ENCODE data around the gene NUP93.

Gene NUP93

GRCh38 chr16:56741399-56741798 is 11.5 kb downstream of the NUP93 start:
- in situ Hi-C loops (cut with MboI; ENCODE audit: low sequenced_read_pairs) = no loop called here
- H3K4me1 ChIP-seq = peaks cover 17% of the 10 kb centered on the region
- H3K4me3 ChIP-seq = no peak overlapping the region
- H3K27me3 ChIP-seq (ENCODE audit: low read depth) = no peaks in the 10 kb centered on the region
- no peaks in the 10 kb centered on the region for H3K9me3 ChIP-seq
- no peak for DNase-seq (ENCODE audit: low spot score in 2 of 2)
- no peaks in the 10 kb centered on the region for H3K36me3 ChIP-seq (replicated peaks)

DNA sequence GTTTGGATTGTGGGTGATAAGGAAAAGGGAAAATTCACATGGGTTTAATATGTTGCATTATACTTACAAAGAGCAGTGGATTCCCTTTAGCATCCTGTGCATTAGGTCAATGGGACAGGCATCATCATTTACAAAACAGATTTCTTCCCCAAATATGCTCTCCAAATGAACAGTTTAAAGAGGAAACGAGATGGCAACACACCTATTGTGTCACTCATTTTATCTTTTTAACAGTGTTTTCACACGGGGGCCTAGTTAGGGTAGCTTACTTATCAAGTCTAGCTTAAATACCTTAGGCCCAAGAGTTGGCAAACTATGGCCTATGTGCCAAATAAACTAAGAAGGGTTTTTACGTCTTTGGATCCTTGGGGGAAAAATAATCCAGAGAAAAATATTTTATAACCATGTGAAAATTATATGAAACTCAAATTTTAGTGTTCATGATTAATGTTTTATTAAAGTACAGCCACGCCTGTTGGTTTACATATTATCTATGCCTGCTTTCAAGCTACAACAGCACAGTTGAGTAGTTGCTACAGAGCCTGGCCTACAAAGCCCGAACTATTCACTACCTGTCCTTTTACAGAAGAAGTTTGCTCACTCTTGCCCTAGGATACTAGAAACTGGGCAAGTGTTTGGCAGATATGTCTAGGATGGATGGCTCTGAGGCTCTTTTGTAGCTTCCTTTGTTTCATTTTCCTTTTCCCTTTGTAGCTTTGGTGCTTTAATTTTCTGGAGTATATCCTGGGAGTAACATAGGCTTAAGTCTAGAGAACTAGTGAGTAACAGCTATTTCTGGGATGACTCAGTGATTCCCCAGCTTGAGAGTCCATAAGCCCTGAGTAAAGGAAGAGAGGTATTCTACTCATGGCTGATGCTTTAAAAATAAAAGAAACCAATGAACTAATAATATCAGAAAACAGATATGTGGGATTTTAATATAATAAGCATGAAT is 12.4 kb downstream of the NUP93 start:
- in situ Hi-C loops (cut with MboI; ENCODE audit: low sequenced_read_pairs) = no loop called here
- Histone ChIP-seq H3K4me3 (no peak overlapping the region), H3K4me1 (peaks cover 17% of the 10 kb centered on the region), H3K27me3 (ENCODE audit: low read depth) (no peaks in the 10 kb centered on the region), H3K9me3 (no peaks in the 10 kb centered on the region), H3K36me3 (replicated peaks) (no peaks in the 10 kb centered on the region)
- DNase-seq (ENCODE audit: low spot score in 2 of 2) = no peak

DNA sequence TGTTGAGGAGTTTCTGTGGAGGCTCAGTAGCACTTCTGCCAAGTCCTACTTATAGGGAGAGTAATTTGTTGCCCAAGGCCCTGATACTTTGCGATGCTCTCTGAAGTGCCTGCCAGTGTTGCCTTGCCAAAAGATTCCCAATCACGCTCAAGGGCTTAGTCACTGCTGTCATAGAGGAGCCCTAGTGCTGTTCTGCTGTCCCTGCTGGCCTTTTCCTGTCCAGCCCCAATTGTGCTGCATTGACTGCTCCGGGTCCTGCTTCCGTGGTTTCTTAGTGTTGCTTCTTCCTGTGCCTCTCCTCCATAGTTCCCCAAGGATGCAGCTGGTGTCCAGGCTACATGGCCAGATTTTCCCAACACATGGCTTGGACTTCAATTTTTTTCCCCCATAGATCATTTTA is 13.9 kb downstream of the NUP93 start:
- DNase-seq (ENCODE audit: low spot score in 2 of 2) = no peak
- Histone ChIP-seq H3K4me1 (peaks cover 19% of the 10 kb centered on the region), H3K9me3 (no peaks in the 10 kb centered on the region), H3K36me3 (replicated peaks) (no peaks in the 10 kb centered on the region), H3K27me3 (ENCODE audit: low read depth) (no peaks in the 10 kb centered on the region), H3K4me3 (no peak overlapping the region)
- in situ Hi-C loops (cut with MboI; ENCODE audit: low sequenced_read_pairs) = no loop called here

DNA sequence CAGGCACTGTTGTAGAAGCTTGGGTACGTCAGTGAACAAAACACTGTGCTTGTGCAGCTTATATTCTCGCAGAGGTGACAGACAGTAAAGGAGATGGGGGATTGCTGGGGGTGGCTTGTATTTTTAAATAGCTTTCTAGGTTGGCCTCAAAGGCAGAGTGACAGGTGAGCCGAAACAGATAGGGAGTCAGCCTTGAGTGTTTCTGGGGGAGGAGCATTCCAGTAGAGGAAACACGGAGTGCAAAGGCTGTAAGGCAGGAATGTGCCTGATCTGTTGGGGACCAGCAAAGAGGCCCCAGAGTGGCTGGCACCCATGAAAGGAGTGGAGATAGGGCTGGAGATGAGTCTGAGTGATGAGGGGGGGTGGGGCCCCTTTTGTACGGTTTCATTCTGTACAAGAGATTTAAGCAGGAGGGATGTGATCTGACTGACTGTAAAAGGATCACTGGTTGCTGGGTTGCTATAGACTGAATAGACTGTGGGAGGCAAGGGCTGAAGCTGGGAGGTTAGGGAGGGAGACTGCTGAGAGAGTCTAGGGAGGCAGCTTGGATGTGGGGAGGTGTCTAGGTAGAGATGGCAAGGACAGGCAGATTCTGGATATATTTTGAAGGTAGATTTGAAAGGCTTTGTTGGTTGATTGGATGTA is 15.2 kb downstream of the NUP93 start:
- DNase-seq (ENCODE audit: low spot score in 2 of 2) = no peak
- Histone ChIP-seq H3K4me1 (peaks cover 29% of the 10 kb centered on the region), H3K27me3 (ENCODE audit: low read depth) (no peaks in the 10 kb centered on the region), H3K36me3 (replicated peaks) (no peaks in the 10 kb centered on the region), H3K4me3 (no peak overlapping the region), H3K9me3 (no peaks in the 10 kb centered on the region)
- in situ Hi-C loops (cut with MboI; ENCODE audit: low sequenced_read_pairs) = no loop called here

- in situ Hi-C loops (cut with MboI; ENCODE audit: low sequenced_read_pairs) = no loop called here
- peaks cover 28% of the 10 kb centered on the region for H3K4me1 ChIP-seq
- no peaks in the 10 kb centered on the region for H3K27me3 ChIP-seq (ENCODE audit: low read depth)
- H3K36me3 ChIP-seq (replicated peaks) = no peaks in the 10 kb centered on the region; the same call in 1 of the 2 replicates
- no peak overlapping the region for H3K4me3 ChIP-seq
- no peaks in the 10 kb centered on the region for H3K9me3 ChIP-seq
- no peak for DNase-seq (ENCODE audit: low spot score in 2 of 2)
These were observed 17.6 kb downstream of the NUP93 start for GRCh38 chr16:56747486-56748045.

DNA sequence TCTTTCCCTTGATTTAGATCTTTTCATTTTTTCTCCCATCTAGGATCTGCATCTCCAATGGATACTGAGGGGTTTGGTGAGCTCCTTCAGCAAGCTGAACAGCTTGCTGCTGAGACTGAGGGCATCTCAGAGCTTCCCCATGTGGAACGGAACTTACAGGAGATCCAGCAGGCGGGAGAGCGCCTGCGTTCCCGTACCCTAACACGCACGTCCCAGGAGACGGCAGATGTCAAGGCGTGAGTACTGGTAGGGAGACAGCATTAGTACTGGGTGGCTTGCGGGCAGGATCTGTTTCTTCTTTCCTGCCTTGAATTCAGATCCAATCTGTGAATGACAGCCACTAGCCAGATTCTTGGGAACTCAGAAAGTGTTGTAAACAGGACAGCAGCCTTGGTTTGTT is 18.3 kb downstream of the NUP93 start:
- Histone ChIP-seq H3K9me3 (no peaks in the 10 kb centered on the region), H3K4me3 (no peak overlapping the region), H3K27me3 (ENCODE audit: low read depth) (no peaks in the 10 kb centered on the region), H3K4me1 (peaks cover 28% of the 10 kb centered on the region), H3K36me3 (replicated peaks) (no peaks in the 10 kb centered on the region; the same call in none of the 2 replicates)
- DNase-seq (ENCODE audit: low spot score in 2 of 2) = no peak
- in situ Hi-C loops (cut with MboI; ENCODE audit: low sequenced_read_pairs) = no loop called here

DNA sequence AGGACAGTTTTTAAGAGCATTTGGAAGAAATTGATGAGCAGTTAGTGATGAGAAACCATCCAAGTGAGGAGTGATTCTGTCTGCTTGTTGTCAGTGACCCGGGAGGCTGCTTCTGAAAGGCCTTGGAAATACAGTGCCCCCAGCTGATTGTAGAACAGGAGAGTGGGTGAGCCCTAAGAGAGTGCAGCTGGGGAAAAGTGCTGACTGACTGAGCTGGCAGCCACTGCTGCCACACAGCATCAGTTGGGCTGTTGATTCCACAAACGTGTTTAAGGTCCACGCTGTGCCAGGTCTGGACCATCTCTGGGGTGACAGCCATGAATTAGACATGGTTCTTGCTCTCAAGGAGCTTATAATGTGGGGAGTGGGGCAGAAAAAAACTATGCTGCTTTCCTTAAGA is 18.9 kb downstream of the NUP93 start:
- Histone ChIP-seq H3K36me3 (replicated peaks) (no peaks in the 10 kb centered on the region; the same call in none of the 2 replicates), H3K27me3 (ENCODE audit: low read depth) (no peaks in the 10 kb centered on the region), H3K9me3 (no peaks in the 10 kb centered on the region), H3K4me3 (no peak overlapping the region), H3K4me1 (peaks cover 28% of the 10 kb centered on the region)
- no peak for DNase-seq (ENCODE audit: low spot score in 2 of 2)
- in situ Hi-C loops (cut with MboI; ENCODE audit: low sequenced_read_pairs) = no loop called here

GRCh38 chr16:56749672-56750491 is 20.0 kb downstream of the NUP93 start:
- H3K4me3 ChIP-seq = no peak overlapping the region
- peaks cover 28% of the 10 kb centered on the region for H3K4me1 ChIP-seq
- peaks cover 1% of the 10 kb centered on the region for H3K36me3 ChIP-seq (replicated peaks)
- 0 out of 2 replicates have a peak, but pooled peaks cover under 1% of the 10 kb centered on the region for H3K9me3 ChIP-seq
- no peaks in the 10 kb centered on the region for H3K27me3 ChIP-seq (ENCODE audit: low read depth)
- in situ Hi-C loops (cut with MboI; ENCODE audit: low sequenced_read_pairs) = no loop called here
- DNase-seq (ENCODE audit: low spot score in 2 of 2) = peak; percentile 47 to 48

DNA sequence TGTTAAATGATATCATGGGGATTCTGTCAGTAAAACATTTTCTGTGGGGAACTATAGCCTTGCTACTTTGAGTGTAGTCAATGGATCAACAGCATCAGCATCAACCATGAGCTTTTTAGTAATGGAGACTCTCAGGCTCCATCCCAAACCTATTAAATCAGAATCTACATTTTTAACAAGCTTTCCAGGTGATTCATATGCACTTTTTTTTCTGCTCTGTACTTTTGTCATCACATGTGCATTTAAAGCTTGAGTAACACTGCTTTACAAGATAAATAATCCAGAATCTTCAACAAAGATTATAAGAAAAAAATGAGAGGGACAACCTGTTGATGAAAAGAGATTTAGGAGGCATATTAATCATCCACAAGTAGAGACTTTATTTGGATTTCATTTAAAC is 23.5 kb downstream of the NUP93 start:
- in situ Hi-C loops (cut with MboI; ENCODE audit: low sequenced_read_pairs) = no loop called here
- peaks cover 3% of the 10 kb centered on the region; the same call in 1 of the 2 replicates for H3K9me3 ChIP-seq
- peaks cover 3% of the 10 kb centered on the region for H3K36me3 ChIP-seq (replicated peaks)
- no peak for DNase-seq (ENCODE audit: low spot score in 2 of 2)
- H3K4me1 ChIP-seq = peaks cover 15% of the 10 kb centered on the region
- no peaks in the 10 kb centered on the region for H3K27me3 ChIP-seq (ENCODE audit: low read depth)
- no peak overlapping the region for H3K4me3 ChIP-seq

GRCh38 chr16:56755038-56755437 is 25.1 kb downstream of the NUP93 start:
- no peak for DNase-seq (ENCODE audit: low spot score in 2 of 2)
- Histone ChIP-seq H3K4me1 (peaks cover 5% of the 10 kb centered on the region), H3K27me3 (ENCODE audit: low read depth) (no peaks in the 10 kb centered on the region), H3K36me3 (replicated peaks) (peaks cover 19% of the 10 kb centered on the region), H3K9me3 (peaks cover 3% of the 10 kb centered on the region; the same call in 1 of the 2 replicates), H3K4me3 (no peak overlapping the region)
- in situ Hi-C loops (cut with MboI; ENCODE audit: low sequenced_read_pairs) = no loop called here

GRCh38 chr16:56758432-56758831 is 28.5 kb downstream of the NUP93 start:
- no peak overlapping the region for H3K4me3 ChIP-seq
- in situ Hi-C loops (cut with MboI; ENCODE audit: low sequenced_read_pairs) = no loop called here

GRCh38 chr16:56758930-56759329 is 29.0 kb downstream of the NUP93 start:
- in situ Hi-C loops (cut with MboI; ENCODE audit: low sequenced_read_pairs) = no loop called here
- Histone ChIP-seq H3K27me3 (ENCODE audit: low read depth) (no peaks in the 10 kb centered on the region), H3K36me3 (replicated peaks) (peaks cover 39% of the 10 kb centered on the region), H3K4me3 (no peak overlapping the region), H3K4me1 (no peaks in the 10 kb centered on the region), H3K9me3 (peaks cover 3% of the 10 kb centered on the region; the same call in 1 of the 2 replicates)
- no peak for DNase-seq (ENCODE audit: low spot score in 2 of 2)

More at GRCh38 chr16:56758432-56758831, 28.5 kb downstream of the NUP93 start:
- peaks cover 39% of the 10 kb centered on the region for H3K36me3 ChIP-seq (replicated peaks)
- DNase-seq (ENCODE audit: low spot score in 2 of 2) = no peak
- peaks cover 3% of the 10 kb centered on the region; the same call in 1 of the 2 replicates for H3K9me3 ChIP-seq
- H3K4me1 ChIP-seq = no peaks in the 10 kb centered on the region
- H3K27me3 ChIP-seq (ENCODE audit: low read depth) = no peaks in the 10 kb centered on the region

DNA sequence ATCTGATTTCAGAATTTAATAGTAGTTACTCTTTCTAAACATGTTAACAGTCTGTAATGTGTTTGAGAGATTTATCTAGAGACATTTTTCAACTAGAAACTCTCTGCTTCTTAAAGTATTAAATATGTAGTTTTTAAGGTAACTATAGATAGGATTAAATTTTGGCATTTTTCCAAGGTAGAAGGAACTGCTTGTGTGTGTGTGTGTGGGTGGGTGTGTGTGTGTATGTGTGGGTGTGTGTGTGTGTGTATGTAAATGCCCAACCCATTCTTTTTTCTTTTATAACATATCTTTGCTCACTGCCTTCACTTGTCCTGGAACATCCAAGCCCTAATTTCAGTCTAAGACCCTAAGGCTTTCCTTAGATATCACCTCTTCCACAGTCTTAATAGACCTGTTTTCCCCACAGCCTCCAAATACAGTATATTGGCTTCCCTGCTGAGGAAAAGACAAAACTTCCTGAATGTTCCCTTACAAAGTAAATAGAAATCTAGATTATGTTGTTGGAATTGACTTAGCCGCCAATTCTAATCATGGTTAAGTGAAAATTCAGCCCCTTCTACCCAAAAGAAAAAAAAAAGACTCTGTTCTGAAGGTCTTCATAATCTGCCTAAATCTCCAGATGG is 33.5 kb downstream of the NUP93 start:
- no peak for DNase-seq (ENCODE audit: low spot score in 2 of 2)
- H3K4me1 ChIP-seq = peaks cover 3% of the 10 kb centered on the region; the same call in 1 of the 2 replicates
- no peaks in the 10 kb centered on the region for H3K9me3 ChIP-seq
- in situ Hi-C loops (cut with MboI; ENCODE audit: low sequenced_read_pairs) = no loop called here
- H3K27me3 ChIP-seq (ENCODE audit: low read depth) = no peaks in the 10 kb centered on the region
- H3K36me3 ChIP-seq (replicated peaks) = peaks cover 44% of the 10 kb centered on the region
- no peak overlapping the region for H3K4me3 ChIP-seq
